Measurements from ENCODE around the gene CNPY1. TPM values are rescaled to one million over a fixed set of nuclear protein-coding genes. Genes with fewer than 3 reads are reported as not detected.

CNPY1 gene
- total RNA-seq, 3 donors from 2014 or later: 0.29 TPM; not detected in 2

GRCh38 chr7:155483245-155483644 is 63.1 kb downstream of the CNPY1 start:
- Histone ChIP-seq H3K27me3 (peaks cover 0 to 36% of the 10 kb centered on the region in 2 donors), H3K9me3 (no peaks in the 10 kb centered on the region), H3K27ac (no peak overlapping the region), H3K4me1 (no peaks in the 10 kb centered on the region), H3K36me3 (no peaks in the 10 kb centered on the region), H3K4me3 (no peak overlapping the region)
- no peak for TF ChIP-seq POLR2AphosphoS5 (IDR thresholded peaks at IDR 0.05)
- TF ChIP-seq, protein P1, sequence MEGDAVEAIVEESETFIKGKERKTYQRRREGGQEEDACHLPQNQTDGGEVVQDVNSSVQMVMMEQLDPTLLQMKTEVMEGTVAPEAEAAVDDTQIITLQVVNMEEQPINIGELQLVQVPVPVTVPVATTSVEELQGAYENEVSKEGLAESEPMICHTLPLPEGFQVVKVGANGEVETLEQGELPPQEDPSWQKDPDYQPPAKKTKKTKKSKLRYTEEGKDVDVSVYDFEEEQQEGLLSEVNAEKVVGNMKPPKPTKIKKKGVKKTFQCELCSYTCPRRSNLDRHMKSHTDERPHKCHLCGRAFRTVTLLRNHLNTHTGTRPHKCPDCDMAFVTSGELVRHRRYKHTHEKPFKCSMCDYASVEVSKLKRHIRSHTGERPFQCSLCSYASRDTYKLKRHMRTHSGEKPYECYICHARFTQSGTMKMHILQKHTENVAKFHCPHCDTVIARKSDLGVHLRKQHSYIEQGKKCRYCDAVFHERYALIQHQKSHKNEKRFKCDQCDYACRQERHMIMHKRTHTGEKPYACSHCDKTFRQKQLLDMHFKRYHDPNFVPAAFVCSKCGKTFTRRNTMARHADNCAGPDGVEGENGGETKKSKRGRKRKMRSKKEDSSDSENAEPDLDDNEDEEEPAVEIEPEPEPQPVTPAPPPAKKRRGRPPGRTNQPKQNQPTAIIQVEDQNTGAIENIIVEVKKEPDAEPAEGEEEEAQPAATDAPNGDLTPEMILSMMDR (IDR thresholded peaks at IDR 0.05): no peak
- TF ChIP-seq POLR2A (IDR thresholded peaks at IDR 0.05): no peak
- intact Hi-C loops (cut with DNase I; ENCODE audit: low total_unique reads): no loop called here
- DNase-seq (ENCODE audit: low spot score in 2 of 2): no peak

DNA sequence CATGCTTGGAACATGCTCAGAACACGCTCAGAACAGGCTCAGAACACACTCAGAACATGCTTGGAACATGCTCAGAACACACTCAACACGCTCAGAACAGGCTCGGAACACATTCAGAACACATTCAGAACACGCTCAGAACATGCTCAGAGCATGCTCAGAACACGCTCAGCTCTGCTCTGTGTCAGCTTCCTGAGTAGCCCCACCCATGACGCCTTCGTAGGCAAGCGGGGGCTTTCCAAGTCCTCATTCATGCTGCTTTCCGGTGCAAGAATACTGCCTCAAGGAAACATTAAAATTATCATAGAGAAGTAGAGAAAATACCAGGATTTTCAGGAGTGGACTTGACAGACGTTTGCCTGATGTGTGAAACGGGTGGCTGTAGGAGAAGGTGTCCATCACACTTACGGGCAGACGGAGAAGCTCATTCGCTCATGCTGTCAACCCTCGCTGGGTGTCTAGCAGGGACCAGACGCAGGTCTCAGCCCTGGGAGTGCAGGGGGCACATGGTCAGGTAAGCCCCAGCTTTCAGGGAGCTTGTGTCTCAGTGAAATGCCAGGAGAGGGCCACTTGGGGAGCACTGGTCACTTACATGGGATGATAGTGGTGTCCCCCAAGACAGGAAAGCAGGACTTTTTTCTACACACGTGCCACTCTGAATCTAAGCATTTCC is 63.7 kb downstream of the CNPY1 start:
- Histone ChIP-seq H3K27me3 (peaks cover 0 to 33% of the 10 kb centered on the region in 2 donors), H3K36me3 (no peaks in the 10 kb centered on the region), H3K4me3 (no peak overlapping the region), H3K4me1 (no peaks in the 10 kb centered on the region), H3K9me3 (no peaks in the 10 kb centered on the region), H3K27ac (no peak overlapping the region)
- intact Hi-C loops (cut with DNase I; ENCODE audit: low total_unique reads): loop anchor here (1.0 kb wide), 1 partner anchor 10 kb away; no protein-coding TSS in a partner anchor
- no peak for DNase-seq (ENCODE audit: low spot score in 2 of 2)
- TF ChIP-seq POLR2A (IDR thresholded peaks at IDR 0.05) (no peak), POLR2AphosphoS5 (IDR thresholded peaks at IDR 0.05) (no peak)
- TF ChIP-seq, protein P1 (IDR thresholded peaks at IDR 0.05): no peak

DNA sequence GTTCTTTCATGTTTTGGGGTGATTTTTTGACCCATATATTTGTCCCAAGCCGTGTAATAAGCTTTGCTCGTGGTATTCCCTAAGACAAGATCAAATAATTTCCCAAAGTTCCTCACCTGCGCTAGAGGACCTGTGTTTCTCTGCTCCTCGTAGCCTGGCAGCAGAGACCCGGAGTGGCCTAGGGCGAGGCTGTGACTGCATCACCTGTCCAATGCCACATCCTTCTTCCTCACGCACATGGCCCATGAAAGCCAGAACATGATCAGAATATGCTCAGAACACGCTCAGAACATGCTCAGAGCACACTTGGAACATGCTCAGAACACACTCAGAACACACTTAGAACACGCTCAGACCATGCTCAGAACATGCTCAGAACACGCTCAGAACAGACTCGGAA is 64.6 kb downstream of the CNPY1 start:
- Histone ChIP-seq H3K27me3 (peaks cover 0 to 30% of the 10 kb centered on the region in 2 donors), H3K9me3 (no peaks in the 10 kb centered on the region), H3K27ac (no peak overlapping the region), H3K4me1 (no peaks in the 10 kb centered on the region), H3K36me3 (no peaks in the 10 kb centered on the region), H3K4me3 (no peak overlapping the region)
- DNase-seq (ENCODE audit: low spot score in 2 of 2): no peak
- intact Hi-C loops (cut with DNase I; ENCODE audit: low total_unique reads): loop anchor here (1.0 kb wide), 1 partner anchor 9 kb away; no protein-coding TSS in a partner anchor
- TF ChIP-seq, protein P1 (IDR thresholded peaks at IDR 0.05): no peak
- TF ChIP-seq POLR2A (IDR thresholded peaks at IDR 0.05) (no peak), POLR2AphosphoS5 (IDR thresholded peaks at IDR 0.05) (no peak)

GRCh38 chr7:155477476-155477875 is 68.9 kb downstream of the CNPY1 start:
- H3K36me3 ChIP-seq: no peaks in the 10 kb centered on the region
- H3K4me1 ChIP-seq: no peaks in the 10 kb centered on the region
- intact Hi-C loops (cut with DNase I; ENCODE audit: low total_unique reads): no loop called here
- no peak for TF ChIP-seq POLR2AphosphoS5 (IDR thresholded peaks at IDR 0.05)
- TF ChIP-seq, protein P1 (IDR thresholded peaks at IDR 0.05): no peak
- no peak for TF ChIP-seq POLR2A (IDR thresholded peaks at IDR 0.05)
- no peak overlapping the region for H3K27ac ChIP-seq
- H3K4me3 ChIP-seq: no peak overlapping the region
- H3K27me3 ChIP-seq: peaks cover 0 to 43% of the 10 kb centered on the region in 2 donors
- no peak for DNase-seq (ENCODE audit: low spot score in 2 of 2)
- H3K9me3 ChIP-seq: peaks cover 6 to 7% of the 10 kb centered on the region in 2 donors

- Histone ChIP-seq H3K4me1 (peaks cover 0 to 8% of the 10 kb centered on the region in 2 donors), H3K27me3 (peaks cover 7 to 98% of the 10 kb centered on the region in 2 donors), H3K36me3 (no peaks in the 10 kb centered on the region), H3K9me3 (peaks cover 6 to 7% of the 10 kb centered on the region in 2 donors), H3K27ac (no peak overlapping the region), H3K4me3 (no peak overlapping the region)
- intact Hi-C loops (cut with DNase I; ENCODE audit: low total_unique reads): loop anchor here (1.0 kb wide), 1 partner anchor 11 kb away; no protein-coding TSS in a partner anchor
- TF ChIP-seq, protein P1 (IDR thresholded peaks at IDR 0.05): no peak
- TF ChIP-seq POLR2AphosphoS5 (IDR thresholded peaks at IDR 0.05): no peak
- TF ChIP-seq POLR2A (IDR thresholded peaks at IDR 0.05): no peak
- no peak for DNase-seq (ENCODE audit: low spot score in 2 of 2)
These were observed 74.6 kb downstream of the CNPY1 start for GRCh38 chr7:155471718-155472117.

All from breast epithelium (tissue), 4 donors.